A549 (cell line): ENCODE results near the gene IQGAP2. TPM values are rescaled to one million over a fixed set of nuclear protein-coding genes. Genes with fewer than 3 reads are reported as not detected.
A peak's percentile ranks its signal among the peaks of the same experiment; 100 is the strongest.

Experiments
- ATAC-seq, 2 experiments: fragments of 200-7000 bp in 1 of 2; fragments of >200 bp in 1 of 2; cut with Nextera tagmentation in 1 of 2; cut with Tn5 transposase in 1 of 2; 3 replicates each; pipeline versions ENCODE4 v1.8.0 to v1.9.1; 2018 to 2020; ENCODE audit warnings: mild to moderate bottlenecking in 1 of 2, moderate library complexity in 1 of 2
- CTCF ChIA-PET: fragments of 300-600 bp; sonication (Branson Sonifier 250); formaldehyde crosslinking; extraction: SDS; loops from one replicate; lab custom pipeline; 2021; ENCODE audit warnings: antibody characterized with exemption, inconsistent platforms; lab: Yijun Ruan, JAX
- POLR2A ChIA-PET: fragments of 350-600 bp; formaldehyde crosslinking; extraction: SDS; loops from one replicate; lab custom pipeline; 2021; ENCODE audit warnings: antibody characterized with exemption, inconsistent platforms; lab: Yijun Ruan, JAX
- DNase-seq, 2 experiments: peaks; one replicate each; pipeline versions ENCODE4 v3.0.0 to v3.0.0-alpha.2; 2011 to 2016; ENCODE audit warnings: low read depth in 1 of 2, low spot score in 1 of 2
- FAIRE-seq: peaks from 2 replicates; lab custom pipeline; 2011; peaks lifted over from hg19 to GRCh38; lab: Jason Lieb, UNC
- H3K27ac ChIP-seq, 2 experiments: fragments of >200 bp; sonication (Bioruptor Twin); formaldehyde crosslinking; 3 replicates each; pipeline ENCODE4 v1.5.1; 2016 to 2017
- H3K4me1 ChIP-seq: fragments of >200 bp; sonication (Bioruptor Twin); formaldehyde crosslinking; 3 replicates; pipeline ENCODE4 v1.6.1; 2016
- H3K4me2 ChIP-seq: fragments of >200 bp; sonication (Bioruptor Twin); formaldehyde crosslinking; 3 replicates; pipeline ENCODE4 v1.6.1; 2016
- H3K4me3 ChIP-seq: fragments of >200 bp; sonication (Bioruptor Twin); formaldehyde crosslinking; 3 replicates; pipeline ENCODE4 v1.5.1; 2016
- H3K9me3 ChIP-seq: fragments of >200 bp; sonication (Bioruptor Twin); formaldehyde crosslinking; 3 replicates; pipeline ENCODE4 v1.6.1; 2016
- CBX8 ChIP-seq: fragments of 200-600 bp; sonication (generic); IDR thresholded peaks from 2 replicates; pipeline ENCODE4 v1.6.1; 2016
- CHD2 ChIP-seq: fragments of 150-350 bp; IDR thresholded peaks from 2 replicates; pipeline ENCODE4 v1.6.1; 2014; ENCODE audit warnings: low read length; ENCODE audit not compliant: partially characterized antibody
- EHMT2 ChIP-seq: fragments of 200-600 bp; sonication (generic); IDR thresholded peaks from 2 replicates; pipeline ENCODE4 v1.6.1; 2016; ENCODE audit warnings: antibody characterized with exemption, low read depth, mild to moderate bottlenecking, moderate library complexity
- HEYL ChIP-seq: fragments of 250-450 bp; sonication (Bioruptor Pico); IDR thresholded peaks from 2 replicates; pipeline ENCODE4 v1.8.0; 2021; ENCODE audit warnings: mild to moderate bottlenecking, moderate library complexity
- JUNB ChIP-seq: fragments of >200 bp; sonication (Bioruptor Twin); formaldehyde crosslinking; IDR thresholded peaks from 2 replicates; pipeline ENCODE4 v1.6.1; 2016
- KDM1A ChIP-seq: fragments of 200-600 bp; sonication (generic); IDR thresholded peaks from 2 replicates; pipeline ENCODE4 v1.6.1; 2016; ENCODE audit warnings: low read depth, mild to moderate bottlenecking
- PHF8 ChIP-seq: fragments of 200-600 bp; sonication (generic); IDR thresholded peaks from 2 replicates; pipeline ENCODE4 v1.6.1; 2016; ENCODE audit warnings: low read depth, mild to moderate bottlenecking, antibody characterized with exemption, moderate library complexity, borderline replicate concordance
- RAD21 ChIP-seq, 2 experiments: fragments of >200 bp in 1 of 2; sonication (Bioruptor Twin) in 1 of 2; formaldehyde crosslinking in 1 of 2; IDR thresholded peaks in 1 of 2; conservative IDR thresholded peaks in 1 of 2; 2 replicates in 1 of 2; 3 replicates in 1 of 2; pipeline ENCODE4 v1.6.1; 2012 to 2018; ENCODE audit warnings: inconsistent platforms in 1 of 2
- RARB ChIP-seq: fragments of 250-450 bp; sonication (Bioruptor Pico); IDR thresholded peaks from 2 replicates; pipeline ENCODE4 v1.8.0; 2021; ENCODE audit warnings: mild to moderate bottlenecking, moderate library complexity
- REST ChIP-seq: fragments of 200-600 bp; sonication (generic); IDR thresholded peaks from 2 replicates; pipeline ENCODE4 v1.6.1; 2016; ENCODE audit warnings: antibody characterized with exemption, mild to moderate bottlenecking, moderate library complexity
- RNF2 ChIP-seq: fragments of 200-600 bp; sonication (generic); IDR thresholded peaks from 2 replicates; pipeline ENCODE4 v1.6.1; 2016; ENCODE audit warnings: low read depth, mild to moderate bottlenecking, antibody characterized with exemption, moderate library complexity, borderline replicate concordance
- SMC3 ChIP-seq: fragments of >200 bp; sonication (Bioruptor Twin); formaldehyde crosslinking; IDR thresholded peaks from 3 replicates; pipeline ENCODE4 v1.6.1; 2018; ENCODE audit warnings: inconsistent platforms
- ZC3H11A ChIP-seq: fragments of 450-650 bp; IDR thresholded peaks from 2 replicates; pipeline ENCODE4 v1.6.1; 2014; ENCODE audit warnings: antibody characterized with exemption, mild to moderate bottlenecking
- WGBS: methylation state at CpG from one replicate; pipeline ENCODE4 v1.1.6; 2017; ENCODE audit errors: missing lambda C conversion rate; 5-methylcytosine and 5-hydroxymethylcytosine counted together
- polyA plus RNA-seq, 4 experiments: library from polyadenylated mRNA; depleted of rRNA in 3 of 4; stranded (reverse); fragments of >200 nt; fragmentation: RNase III in 1 of 4; extraction: RNeasy Plus Mini Kit Qiagen cat#74134 plus additional on column Dnase treatment in 1 of 4; gene quantifications; 2 replicates in 3 of 4; 3 replicates in 1 of 4; pipeline ENCODE4 v1.2.3, GENCODE V29; 2011 to 2017
- TF ChIP-seq, protein P1 (sequence below): fragments of >200 bp; sonication (Bioruptor Twin); formaldehyde crosslinking; IDR thresholded peaks from 3 replicates; pipeline ENCODE4 v1.5.1; 2016

IQGAP2 gene
- polyA plus RNA-seq, 2 of the 4 experiments (the other 2 are of a cell fraction) = 5.3 to 10.1 TPM

DNA sequence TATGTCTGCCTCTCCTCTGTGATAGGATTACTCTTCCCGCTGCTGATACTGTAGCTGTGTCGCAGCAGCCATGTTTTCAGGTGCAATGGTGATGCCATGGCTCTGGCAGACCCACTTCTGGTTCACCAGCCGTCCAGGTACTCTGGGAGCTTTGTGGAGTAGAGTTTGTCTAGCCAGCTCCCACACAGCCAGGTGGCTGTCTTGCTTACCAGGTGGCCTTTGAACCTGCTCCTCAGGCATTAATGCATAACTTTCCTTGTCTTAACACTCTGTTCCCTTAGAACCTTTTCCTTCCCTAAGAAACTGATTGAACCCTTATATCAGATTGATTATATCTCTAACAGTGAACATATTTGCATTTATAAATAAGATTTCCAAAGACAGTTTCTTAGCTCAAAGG is 177.9 kb downstream of the IQGAP2 start:
- WGBS = 65% methylated on average over 3 of the region's 3 CpGs
- ATAC-seq (no peak), FAIRE-seq (no peak)
- ChIA-PET CTCF (interaction anchor here (0.6 to 6.4 kb wide), 7 partner anchors 11 to 243 kb away, joined by 3 to 54 read pairs (median 4); partner anchors contain the start of gene IQGAP2), POLR2A (no interaction called here)
- no peak overlapping the region for H3K4me2 ChIP-seq
- H3K27ac ChIP-seq = no peak overlapping the region
- no peaks in the 10 kb centered on the region for H3K4me1 ChIP-seq
- no peak for TF ChIP-seq PHF8
- TF ChIP-seq RARB (CRISPR knock-in tag) = no peak
- TF ChIP-seq, all 56 proteins: peak for 0
- no peak overlapping the region for H3K4me3 ChIP-seq
- DNase-seq = no peak
- H3K9me3 ChIP-seq = no peaks in the 10 kb centered on the region

GRCh38 chr5:76582230-76583162 is 179.4 kb downstream of the IQGAP2 start:
- DNase-seq (no peak), ATAC-seq (no peak), FAIRE-seq (no peak)
- POLR2A ChIA-PET = no interaction called here
- H3K4me1 ChIP-seq = no peaks in the 10 kb centered on the region
- H3K4me2 ChIP-seq = no peak overlapping the region
- no peaks in the 10 kb centered on the region for H3K9me3 ChIP-seq
- no peak for TF ChIP-seq PHF8
- no peak for TF ChIP-seq CHD2
- WGBS = 67% methylated on average over 6 of the region's 6 CpGs
- no peak overlapping the region for H3K4me3 ChIP-seq
- H3K27ac ChIP-seq = no peak overlapping the region
- CTCF ChIA-PET = interaction anchor here (0.7 to 6.4 kb wide), 28 partner anchors 12 to 848 kb away, joined by 3 to 54 read pairs (median 4); partner anchors contain the start of gene IQGAP2

DNA sequence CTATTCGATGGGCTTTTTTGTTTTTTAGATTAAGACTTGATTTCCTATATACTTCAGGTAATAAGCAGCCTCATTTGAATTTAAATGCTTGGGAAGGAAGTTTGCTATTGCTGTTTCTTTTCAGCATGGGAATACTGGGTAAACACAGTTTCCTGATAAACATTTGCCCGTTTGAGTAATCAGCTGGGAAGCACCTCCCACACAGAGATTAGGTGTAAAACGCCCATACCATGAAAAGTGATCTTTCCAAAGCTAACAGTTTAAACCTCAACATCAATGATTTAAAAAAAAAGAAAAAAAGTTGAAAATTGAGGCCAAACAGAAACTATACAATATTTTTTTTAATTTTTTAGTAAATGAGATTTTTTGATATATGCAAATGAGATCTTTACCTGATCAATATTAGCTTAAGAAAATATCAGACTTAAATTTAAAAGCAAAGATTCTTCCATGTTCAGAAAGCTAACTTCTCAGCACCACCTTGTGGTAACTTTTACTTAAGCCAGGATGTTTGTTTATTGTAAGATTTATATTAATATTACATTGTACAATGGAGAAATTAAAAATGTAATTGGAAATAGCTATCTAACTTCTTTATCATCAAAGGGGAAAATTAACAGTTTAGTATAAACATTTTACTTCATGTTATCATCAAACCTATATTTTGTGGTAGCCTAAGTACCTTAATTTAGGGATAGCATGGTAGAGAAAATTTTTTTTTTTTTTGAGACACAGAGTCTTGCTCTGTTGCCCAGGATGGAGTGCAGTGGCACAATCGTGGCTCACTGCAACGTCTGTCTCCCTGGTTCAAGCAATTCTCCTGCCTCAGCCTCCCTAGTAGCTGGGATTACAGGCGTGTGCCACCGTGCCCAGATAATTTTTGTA is 180.3 kb downstream of the IQGAP2 start:
- ATAC-seq = peak in 1 of 2 experiments; percentile 38; a peak in 1 of 6 replicates
- Histone ChIP-seq H3K27ac (no peak overlapping the region), H3K4me3 (no peak overlapping the region), H3K9me3 (no peaks in the 10 kb centered on the region), H3K4me1 (no peaks in the 10 kb centered on the region), H3K4me2 (no peak overlapping the region)
- TF ChIP-seq RNF2 = no peak
- TF ChIP-seq HEYL (CRISPR knock-in tag) = no peak
- TF ChIP-seq JUNB = no peak
- TF ChIP-seq RAD21 (conservative IDR thresholded peaks at IDR 0.05 in 1 of 2, IDR thresholded peaks at IDR 0.05 in 1 of 2) = peak; percentile 78 to 79
- no peak for TF ChIP-seq CBX8
- TF ChIP-seq EHMT2 = no peak
- TF ChIP-seq SMC3 = peak; percentile 60
- TF ChIP-seq REST = no peak
- no peak for TF ChIP-seq ZC3H11A
- TF ChIP-seq, protein P1, sequence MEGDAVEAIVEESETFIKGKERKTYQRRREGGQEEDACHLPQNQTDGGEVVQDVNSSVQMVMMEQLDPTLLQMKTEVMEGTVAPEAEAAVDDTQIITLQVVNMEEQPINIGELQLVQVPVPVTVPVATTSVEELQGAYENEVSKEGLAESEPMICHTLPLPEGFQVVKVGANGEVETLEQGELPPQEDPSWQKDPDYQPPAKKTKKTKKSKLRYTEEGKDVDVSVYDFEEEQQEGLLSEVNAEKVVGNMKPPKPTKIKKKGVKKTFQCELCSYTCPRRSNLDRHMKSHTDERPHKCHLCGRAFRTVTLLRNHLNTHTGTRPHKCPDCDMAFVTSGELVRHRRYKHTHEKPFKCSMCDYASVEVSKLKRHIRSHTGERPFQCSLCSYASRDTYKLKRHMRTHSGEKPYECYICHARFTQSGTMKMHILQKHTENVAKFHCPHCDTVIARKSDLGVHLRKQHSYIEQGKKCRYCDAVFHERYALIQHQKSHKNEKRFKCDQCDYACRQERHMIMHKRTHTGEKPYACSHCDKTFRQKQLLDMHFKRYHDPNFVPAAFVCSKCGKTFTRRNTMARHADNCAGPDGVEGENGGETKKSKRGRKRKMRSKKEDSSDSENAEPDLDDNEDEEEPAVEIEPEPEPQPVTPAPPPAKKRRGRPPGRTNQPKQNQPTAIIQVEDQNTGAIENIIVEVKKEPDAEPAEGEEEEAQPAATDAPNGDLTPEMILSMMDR = peak; percentile 60
- TF ChIP-seq KDM1A = no peak
- WGBS = 27% methylated on average over 7 of the region's 7 CpGs
- POLR2A ChIA-PET = no interaction called here
- FAIRE-seq = peak; percentile 65
- CTCF ChIA-PET = interaction anchor here (0.7 to 6.4 kb wide), 29 partner anchors 10 to 565 kb away, joined by 3 to 54 read pairs (median 4); partner anchors contain the start of gene IQGAP2
- DNase-seq = peak in 1 of 2 experiments; percentile 34
